NCI-H1048 (cell line): ENCODE data around the gene TRAPPC6A.
"Not testable (repeated sequence)": the region's sequence is repeated elsewhere in the genome, so short reads cannot be mapped to it uniquely, and the experiment has no call there.

Experiments
- DNase-seq: peaks from one replicate; lab custom pipeline; 2025; lab: John Stamatoyannopoulos, UW

TRAPPC6A gene

DNA sequence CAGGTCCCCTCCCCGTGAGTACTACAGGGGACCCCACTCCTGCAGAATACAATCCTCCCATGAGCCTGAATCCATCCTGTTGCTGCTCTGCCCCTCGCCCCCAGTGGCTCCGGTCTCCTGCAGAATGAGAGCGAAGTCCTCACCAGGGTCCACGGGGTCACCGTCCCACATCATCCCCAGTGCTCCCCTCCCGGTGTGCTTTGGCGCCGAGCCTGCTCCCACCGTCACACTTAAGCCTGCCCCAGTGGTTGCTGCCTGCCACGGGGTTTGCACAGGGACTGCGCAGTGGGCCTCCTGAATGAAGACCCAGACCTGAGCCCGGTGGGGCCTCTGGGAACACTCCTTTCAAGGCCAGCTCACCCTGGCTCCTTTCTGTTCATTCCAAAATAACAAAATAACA is 47.8 kb downstream of the TRAPPC6A start:
- no peak for DNase-seq

DNA sequence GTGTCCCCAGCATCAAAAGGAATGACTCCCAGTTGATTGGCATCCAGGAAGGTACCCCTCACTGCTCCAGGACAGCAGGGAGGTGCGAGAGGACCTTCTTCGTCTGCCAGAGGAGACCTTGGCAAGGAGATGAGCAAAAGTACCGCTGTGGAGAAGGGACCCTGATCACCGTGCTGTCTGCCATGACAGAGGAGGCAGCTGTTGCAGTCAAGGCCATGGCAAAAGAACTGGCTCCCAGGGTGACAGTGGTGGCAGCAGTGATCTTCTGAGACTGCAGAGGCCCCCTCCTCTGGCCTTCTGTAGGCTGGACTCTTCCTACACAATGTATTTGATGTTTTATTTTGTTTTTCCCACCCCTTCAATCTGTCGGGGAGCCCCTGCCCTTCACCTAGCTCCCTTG is 49.2 kb downstream of the TRAPPC6A start:
- DNase-seq: no peak

DNA sequence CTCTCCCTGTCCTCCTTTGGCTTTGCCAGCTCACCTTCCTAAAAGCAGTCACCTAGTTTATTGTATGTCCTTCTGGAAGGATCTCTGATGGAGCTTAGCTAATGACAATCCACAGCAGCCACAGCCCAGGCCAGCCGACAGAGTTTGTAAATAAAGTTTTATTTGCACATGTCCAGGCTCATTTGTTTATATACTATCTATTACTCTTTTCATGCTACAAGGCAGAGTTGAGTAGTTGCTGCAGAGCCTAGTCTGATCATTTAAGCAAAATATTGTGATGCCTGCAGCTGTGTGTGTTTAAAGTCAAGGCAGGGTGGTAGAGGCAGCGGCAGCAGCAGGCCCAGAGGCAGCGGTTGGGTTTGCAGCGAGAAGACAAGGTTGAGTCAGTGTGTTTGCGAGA is 49.9 kb downstream of the TRAPPC6A start:
- no peak for DNase-seq

DNA sequence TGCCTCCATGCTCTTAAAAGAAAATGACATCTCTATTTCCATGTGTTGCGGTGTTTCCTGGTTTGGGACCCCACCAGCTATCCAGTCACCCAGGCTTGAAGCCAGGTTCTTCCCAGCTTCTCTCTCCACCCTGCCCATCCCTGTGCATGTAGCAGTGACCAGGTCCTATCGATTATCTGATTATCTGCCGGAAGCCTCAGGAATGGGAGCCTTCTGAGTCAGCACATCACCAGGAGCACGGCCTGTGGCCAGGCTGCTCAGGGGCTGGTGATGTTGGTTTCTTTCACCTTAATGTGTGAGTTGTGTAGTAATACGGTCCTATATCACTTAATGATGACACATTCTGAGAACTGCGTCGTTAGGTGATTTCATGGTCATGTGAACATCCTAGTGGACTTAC is 51.4 kb downstream of the TRAPPC6A start:
- no peak for DNase-seq

DNA sequence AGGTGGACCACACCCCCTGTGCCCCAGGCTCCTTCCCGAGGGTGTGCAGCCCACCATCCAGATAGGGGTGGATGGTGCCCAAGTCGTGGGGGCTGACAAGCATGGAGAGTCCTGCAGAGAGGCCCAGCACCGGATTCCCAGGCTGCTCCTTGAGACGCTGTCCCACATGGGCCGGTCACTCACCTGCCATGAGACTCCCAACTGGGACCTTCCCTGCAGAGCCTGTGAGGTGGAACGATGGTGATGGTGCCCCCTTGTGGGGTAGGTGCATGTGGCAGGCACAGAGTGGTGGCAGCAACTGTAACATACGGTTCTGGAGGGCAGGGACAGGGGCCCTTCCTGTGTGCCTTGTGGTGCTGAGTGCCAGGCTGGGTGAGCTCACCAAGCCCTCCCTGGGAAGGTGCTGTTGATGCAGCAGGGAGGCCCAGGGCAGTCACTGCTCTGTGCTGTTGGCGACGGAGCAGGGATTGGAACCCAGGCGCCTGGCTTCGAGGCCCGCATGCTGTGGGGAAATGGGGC is 52.0 kb downstream of the TRAPPC6A start:
- DNase-seq: no peak

DNA sequence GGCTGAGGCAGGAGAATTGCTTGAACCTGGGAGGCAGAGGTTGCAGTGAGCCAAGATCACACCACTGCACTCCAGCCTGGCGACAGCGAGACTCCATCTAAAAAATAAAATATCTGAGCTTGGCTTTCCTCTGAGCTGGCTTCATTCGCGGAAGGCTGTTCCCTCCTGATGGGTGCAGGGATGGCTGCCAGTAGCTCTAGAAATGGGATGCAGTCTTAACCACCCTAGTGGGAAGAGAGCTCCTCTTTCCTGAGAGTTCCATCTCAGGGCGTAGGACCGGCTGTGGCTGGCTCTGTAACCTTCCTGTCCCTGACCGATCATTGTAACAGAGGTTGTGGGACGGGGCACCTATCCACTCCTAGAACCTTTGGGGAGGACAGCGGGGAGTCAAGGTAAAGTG is 52.7 kb downstream of the TRAPPC6A start:
- DNase-seq: no peak

DNA sequence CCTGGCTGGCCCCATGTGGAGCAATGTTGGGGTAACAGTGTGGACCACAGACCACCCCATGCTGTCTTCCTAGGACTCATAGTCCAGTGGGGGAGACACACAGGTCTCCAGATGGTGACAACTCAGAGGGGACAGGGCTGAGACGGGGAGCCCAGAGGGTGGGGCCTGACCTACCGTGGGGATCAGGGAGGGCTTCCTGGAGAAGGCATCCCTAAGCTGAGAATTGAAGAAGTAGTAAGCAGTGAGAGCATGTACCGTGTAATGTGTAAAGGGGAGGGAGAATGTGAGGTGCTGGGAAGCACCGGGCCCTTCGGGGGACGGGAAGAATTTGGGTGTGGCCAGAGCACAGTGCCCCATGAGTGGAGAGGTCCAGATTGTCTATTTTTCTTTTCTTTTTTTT is 54.0 kb downstream of the TRAPPC6A start:
- DNase-seq: no peak

DNA sequence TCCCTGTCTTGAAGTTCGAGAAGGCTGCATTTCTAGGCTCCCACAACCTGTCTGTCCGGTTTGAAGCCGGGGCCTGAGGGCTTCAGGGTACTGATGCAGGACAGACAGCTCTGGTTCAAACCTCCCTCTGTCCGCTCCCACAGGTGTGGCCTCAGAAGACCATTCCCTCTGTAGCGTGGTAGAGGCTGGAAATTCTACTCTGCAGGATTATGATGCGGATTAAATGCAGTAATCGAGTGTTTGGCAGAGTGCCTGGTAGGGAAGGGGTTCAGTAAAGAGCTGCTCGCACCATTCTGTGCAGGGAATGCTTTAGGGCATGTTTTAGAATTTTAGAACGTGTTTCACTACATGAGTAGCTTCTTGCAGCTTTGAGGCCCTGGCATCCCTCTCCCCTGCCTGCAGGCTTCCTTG is 54.6 kb downstream of the TRAPPC6A start:
- peak; percentile 52 for DNase-seq

DNA sequence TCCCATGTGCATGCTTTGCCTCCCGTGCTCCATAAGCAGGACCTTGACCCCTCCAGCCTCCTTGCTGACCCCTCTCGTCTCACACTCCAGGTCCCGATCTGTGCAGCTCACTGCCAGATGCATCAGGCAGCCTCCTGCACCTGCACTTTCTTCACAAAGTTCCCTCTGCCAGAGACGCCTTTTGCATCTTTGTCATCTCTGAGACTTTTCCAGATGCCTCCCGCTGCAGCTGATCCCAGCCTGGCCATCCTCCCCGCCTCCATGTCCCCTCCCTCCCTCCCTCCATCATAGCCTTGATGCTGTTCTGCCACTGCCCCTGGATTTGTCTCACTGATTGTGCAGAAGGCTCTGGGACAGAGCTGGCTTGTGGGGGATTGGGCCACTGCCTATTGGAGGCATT is 55.2 kb downstream of the TRAPPC6A start:
- no peak for DNase-seq

DNA sequence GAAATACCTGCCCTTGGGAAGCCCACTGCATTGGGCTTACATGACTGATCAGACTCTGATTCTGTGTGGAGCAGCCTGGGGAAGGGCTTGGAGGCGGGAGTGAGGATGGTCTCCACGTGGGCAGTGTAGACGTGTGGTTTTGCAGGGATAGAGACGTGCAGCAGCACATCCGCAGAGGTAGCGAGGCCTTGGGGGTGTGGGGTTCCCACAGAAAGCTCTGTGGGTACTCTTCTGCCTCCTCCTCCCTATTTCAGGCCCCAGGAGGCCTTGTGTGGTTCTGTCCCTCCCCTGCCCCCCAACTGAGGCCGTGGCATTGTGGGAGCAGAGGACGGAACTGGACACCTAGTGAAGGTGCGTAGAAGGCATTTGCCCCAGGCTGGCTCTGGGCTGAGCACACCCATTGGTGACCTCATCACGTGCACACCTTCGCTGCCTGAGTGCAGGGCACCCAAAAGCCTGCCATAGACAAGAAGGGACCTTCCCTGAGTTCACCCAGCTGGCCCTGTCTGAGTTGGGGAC is 56.2 kb downstream of the TRAPPC6A start:
- DNase-seq: no peak

DNA sequence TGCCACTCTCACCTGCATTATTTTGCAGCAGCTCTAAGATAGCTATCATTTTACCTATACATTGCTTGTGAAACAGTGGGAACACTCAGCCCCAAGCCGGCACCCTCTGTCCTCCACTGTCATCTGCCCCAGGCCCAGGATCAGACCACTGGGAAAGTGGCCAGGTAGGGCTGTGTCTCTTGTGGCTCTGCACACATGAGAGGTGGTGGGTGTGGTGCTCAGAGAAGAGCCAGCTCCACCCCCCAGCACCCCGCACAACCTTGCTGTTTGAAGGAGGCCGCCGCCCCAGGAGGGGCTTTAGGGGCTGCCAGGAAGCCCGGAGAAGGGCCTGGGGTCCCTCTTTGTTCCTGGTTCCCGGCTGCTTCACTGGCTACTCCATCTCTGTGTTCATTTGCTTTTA is 58.5 kb downstream of the TRAPPC6A start:
- no peak for DNase-seq

DNA sequence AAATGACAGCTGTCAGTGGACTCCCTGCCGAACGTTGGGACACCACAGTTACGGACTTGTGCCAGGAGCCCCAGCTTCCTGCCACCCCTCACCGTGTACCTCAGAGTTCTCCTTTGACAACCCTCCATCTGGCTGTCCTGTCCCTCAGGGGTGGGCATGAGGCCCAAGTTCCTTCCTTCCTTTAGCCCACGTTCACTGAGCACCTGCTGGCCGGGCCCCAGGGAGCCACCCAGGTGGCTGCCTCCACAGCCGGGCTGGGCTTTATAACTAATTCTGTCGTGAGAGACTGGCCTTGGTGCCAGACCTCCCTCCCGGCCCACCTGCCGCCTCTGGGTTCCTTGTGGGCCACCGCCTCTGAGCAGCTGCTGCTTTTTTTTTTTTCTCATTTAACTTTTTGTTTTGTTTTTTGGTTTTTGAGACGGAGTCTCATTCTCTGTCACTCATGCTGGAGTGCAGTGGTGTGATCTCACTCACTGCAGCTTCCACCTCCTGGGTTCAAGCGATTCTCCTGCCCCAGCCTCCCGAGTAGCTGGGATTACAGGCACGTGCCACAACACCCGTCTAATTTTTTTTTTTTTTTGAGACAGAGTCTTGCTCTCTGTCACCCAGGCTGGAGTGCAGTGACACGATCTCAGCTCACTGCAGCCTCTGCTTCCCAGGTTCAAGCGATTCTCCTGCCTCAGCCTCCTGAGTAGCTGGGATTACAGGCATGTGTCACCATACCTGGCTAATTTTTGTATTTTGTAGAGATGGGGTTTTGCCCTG is 59.3 kb downstream of the TRAPPC6A start:
- DNase-seq: not testable (repeated sequence)

DNA sequence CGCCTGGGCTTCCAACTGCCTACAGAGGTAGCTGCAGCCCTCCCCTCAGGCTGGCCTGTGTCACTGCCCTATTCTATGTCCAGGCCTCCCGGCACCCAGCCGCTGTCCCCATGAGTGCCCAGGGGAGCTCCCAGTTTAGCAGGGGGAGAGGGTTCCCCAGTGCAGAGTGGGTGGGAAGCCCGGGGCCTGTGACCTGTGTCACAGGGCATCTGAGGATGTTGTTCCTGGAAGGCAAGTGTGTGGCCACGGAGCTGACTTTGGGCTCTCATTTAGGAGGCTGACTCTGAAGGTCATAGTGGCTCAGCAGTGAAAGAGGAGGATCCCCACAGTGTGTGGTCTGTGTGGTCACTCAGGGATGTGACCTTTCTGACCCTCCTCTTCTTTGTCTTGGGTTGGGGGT is 59.9 kb downstream of the TRAPPC6A start:
- DNase-seq: no peak

DNA sequence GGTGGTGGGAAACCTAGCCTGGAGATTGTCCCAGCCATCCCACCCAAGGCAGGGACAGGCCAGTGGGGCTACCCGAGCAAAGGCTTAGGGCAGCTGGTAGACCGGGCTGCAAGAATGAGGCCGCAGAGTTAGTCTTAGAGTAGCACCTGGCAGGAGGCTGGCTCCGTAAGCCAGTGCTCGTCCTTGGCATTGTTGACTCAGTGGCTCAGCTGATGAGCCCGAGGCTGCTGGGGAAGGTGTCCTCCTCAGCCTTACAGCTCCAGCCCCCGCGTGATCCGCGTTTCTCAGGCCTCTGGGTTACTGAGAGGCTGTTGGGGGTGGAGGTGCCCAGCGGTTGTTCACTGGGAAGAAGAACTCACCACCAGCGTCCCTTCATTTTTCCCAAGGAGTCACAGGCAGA is 60.4 kb downstream of the TRAPPC6A start:
- no peak for DNase-seq

DNA sequence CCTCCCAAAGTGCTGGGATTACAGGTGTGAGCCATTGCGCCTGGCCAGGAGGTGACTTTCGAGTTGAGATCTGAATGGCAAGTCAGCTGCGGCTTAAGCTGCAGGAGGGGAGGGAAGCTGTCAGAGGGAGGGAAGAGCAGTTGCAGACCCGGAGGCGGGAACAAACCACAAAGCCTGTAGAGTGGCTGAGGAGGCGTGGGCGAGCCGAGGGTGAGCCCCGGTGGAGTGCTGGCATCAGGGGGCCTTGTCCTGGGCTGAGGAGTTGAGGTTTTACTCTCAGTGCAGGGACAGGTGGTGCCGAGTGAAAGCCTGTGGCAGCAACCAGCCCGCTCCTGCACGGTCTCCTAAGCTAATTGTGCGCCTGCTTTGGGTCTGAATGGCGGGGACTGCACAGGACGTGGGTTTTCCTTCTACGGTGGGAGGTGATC is 60.9 kb downstream of the TRAPPC6A start:
- no peak for DNase-seq

DNA sequence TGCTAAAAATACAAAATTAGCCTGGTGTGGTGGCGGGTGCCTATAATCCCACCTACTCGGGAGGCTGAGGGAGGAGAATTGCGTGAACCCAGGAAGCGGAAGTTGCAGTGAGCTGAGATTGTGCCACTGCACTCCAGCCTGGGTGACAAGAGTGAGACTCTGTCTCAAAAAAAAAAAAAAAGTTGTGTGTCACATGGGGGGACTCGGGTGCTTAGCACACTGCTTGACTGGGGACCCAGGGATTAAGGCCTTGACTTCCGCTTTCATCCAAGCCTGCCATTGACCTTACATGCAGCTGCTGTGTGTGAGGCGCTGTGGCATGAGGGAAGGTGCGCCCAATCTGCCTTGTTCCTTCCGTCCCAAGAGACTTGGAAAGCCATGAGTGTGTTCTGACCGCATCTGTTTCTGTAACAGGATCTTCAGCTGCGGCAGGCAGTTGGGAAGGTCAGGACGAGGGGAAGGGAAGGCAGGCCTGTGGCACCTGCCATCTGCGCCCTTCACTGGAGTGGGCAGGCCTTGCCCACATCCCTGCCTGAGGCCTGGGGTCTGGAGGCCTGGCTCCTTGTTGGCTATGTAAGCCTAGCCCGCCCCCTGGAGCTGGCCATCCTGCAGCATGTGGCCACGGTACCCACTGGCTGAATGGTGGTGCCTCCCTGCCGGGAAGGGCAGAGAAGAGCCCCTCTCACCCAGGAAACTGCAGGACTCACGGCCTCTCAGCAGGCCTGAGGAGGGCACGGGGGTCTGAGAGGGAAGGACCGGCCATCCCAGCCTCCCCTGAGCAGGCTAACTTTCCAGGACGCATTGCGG is 62.0 kb downstream of the TRAPPC6A start:
- DNase-seq: no peak

DNA sequence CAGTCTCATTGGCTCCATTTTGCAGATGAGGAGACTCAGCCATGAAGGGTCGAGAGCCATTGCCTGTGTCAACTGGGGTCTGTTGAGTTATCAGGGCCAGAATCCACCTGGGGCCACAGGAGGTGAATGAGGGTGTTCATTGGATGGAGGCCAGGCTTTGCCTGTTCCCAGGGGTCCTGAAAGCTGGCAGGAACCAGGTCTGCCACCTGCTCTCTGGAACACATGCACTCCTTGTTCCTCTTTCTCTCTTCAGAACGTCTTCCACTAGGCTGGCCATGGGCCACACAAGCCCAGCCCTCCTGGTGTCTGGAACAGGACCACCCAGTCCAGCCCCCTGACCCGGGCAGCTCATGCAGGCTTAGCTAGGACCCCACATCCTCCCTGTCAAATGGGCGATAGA is 63.9 kb downstream of the TRAPPC6A start:
- no peak for DNase-seq

DNA sequence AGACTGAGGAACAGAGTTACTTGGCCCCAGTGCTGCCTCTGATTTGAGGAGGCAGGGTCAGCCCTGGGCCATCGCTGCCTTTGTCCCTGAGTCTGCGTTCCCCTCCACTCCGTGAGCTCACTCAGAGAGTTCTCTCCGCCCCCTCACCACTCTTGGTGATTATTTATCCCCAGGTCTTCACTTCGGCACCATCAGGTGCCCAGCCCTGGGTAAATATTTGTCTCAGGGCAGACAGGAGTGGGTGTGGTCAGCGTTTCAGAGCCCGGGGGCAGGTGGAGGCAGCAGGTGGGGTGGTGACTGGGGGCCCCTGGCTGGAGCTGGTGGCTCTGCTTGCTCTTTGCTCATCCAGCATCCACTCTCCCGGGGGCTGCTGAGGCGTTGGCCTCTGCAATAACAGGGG is 64.4 kb downstream of the TRAPPC6A start:
- no peak for DNase-seq
